Skeletal muscle tissue (tissue), 4 donors: Measurements from ENCODE around the gene TXNDC12. TPM values are rescaled to one million over a fixed set of nuclear protein-coding genes. Genes with fewer than 3 reads are reported as not detected.

Experiments used
- H3K27ac ChIP-seq: one replicate; pipeline ENCODE4 v1.7.0; 2013; ENCODE audit warnings: mild to moderate bottlenecking, low read depth, low read length, inconsistent platforms
- H3K27me3 ChIP-seq, 3 donors: one replicate each; pipeline ENCODE4 v1.7.0; 2013; ENCODE audit warnings: low read length in 3 of 3; ENCODE audit not compliant: control insufficient read depth in 3 of 3, insufficient read depth in 3 of 3
- H3K36me3 ChIP-seq, 3 donors: one replicate each; pipeline ENCODE4 v1.7.0; 2013; ENCODE audit warnings: low read length in 3 of 3; ENCODE audit not compliant: control insufficient read depth in 3 of 3, insufficient read depth in 3 of 3
- H3K4me1 ChIP-seq, 3 donors: one replicate each; pipeline ENCODE4 v1.7.0; 2013; ENCODE audit warnings: low read length in 3 of 3, mild to moderate bottlenecking in 3 of 3; ENCODE audit not compliant: control insufficient read depth in 3 of 3, insufficient read depth in 3 of 3
- H3K4me3 ChIP-seq, 3 donors: one replicate each; pipeline ENCODE4 v1.7.0; 2013; ENCODE audit warnings: low read length in 3 of 3
- H3K9ac ChIP-seq, 3 donors: one replicate each; pipeline ENCODE4 v1.7.0; 2013; ENCODE audit warnings: low read length in 3 of 3, mild to moderate bottlenecking in 3 of 3, moderate library complexity in 2 of 3, low read depth in 1 of 3
- H3K9me3 ChIP-seq, 3 donors: one replicate each; pipeline ENCODE4 v1.7.0; 2013; ENCODE audit warnings: low read length in 3 of 3; ENCODE audit not compliant: control insufficient read depth in 3 of 3
- total RNA-seq: library from RNA; depleted of rRNA; stranded (reverse); fragments of >200 nt; gene quantifications from one replicate; pipeline ENCODE4 v1.2.3, GENCODE V29; 2014
- donor health status: Osteomylitis.

Gene TXNDC12
- total RNA-seq, 1 donor from 2014 or later, result 6.8 TPM

DNA sequence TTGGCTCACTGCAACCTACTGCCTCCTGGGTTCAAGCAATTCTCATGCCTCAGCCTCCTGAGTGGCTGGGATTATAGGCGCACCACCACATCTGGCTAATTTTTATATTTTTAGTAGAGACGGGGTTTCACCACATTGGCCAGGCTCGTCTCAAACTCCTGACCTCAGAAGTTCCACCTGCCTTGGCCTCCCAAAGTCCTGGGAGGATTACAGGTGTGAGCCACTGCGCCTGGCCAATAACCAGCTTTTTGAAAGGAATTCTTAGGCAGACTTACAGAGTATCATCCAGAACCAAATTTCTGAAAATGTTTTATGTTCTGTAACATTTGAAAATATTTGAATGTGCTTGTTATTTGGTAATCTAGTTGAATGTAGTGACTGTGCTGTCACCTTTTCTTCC lies 15.7 kb upstream of the TXNDC12 start:
- Histone ChIP-seq H3K4me1 (no peaks in the 10 kb centered on the region), H3K4me3 (no peak overlapping the region), H3K9me3 (no peaks in the 10 kb centered on the region), H3K27ac (no peak overlapping the region), H3K9ac (no peak overlapping the region), H3K27me3 (no peaks in the 10 kb centered on the region), H3K36me3 (peaks cover 5 to 21% (median 12%) of the 10 kb centered on the region in 3 donors)

DNA sequence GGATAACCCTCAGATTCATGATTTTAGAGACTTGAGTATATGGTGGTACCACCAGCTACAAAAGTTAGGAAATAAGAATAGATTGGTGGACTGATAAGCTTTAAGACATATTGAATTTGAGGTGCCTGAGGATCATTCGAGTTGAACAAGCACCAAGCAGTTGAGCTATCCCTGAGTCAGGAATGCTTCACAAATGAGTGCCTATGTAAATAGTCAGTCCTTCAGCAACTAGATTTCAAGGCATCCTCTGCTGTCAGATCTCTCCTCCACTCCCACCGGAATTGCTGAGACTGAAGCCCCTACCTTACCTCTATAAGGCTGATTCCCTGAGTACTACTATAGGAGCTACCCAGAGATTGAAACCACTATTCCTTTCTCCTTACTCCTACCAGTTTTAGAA lies 8.2 kb upstream of the TXNDC12 start:
- H3K36me3 ChIP-seq, result peaks cover 18 to 51% (median 41%) of the 10 kb centered on the region in 3 donors
- H3K4me1 ChIP-seq, result peaks cover 0 to 4% (median 3%) of the 10 kb centered on the region in 3 donors
- H3K4me3 ChIP-seq, result no peak overlapping the region
- no peaks in the 10 kb centered on the region for H3K27me3 ChIP-seq
- H3K9ac ChIP-seq, result no peak overlapping the region
- no peak overlapping the region for H3K27ac ChIP-seq
- H3K9me3 ChIP-seq, result no peaks in the 10 kb centered on the region

DNA sequence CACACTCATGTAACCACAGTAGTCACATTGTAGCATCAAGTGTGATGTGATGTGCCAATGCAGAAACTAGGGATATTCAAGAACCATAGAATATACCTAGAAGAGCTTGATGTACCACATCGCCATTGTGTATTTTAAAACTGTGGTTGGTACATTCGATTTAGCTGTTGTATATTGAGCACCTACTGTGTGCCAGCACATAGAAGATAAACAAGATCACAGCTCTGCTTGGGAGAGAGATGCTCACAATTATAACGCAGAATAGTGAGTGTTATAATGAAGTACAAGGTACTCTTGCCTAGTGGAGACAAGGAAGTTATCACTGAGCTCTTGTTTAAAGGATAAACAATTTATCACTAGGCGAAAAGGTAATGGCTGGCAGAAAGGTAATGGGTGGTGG lies 5.8 kb upstream of the TXNDC12 start:
- H3K4me3 ChIP-seq, result no peak overlapping the region

DNA sequence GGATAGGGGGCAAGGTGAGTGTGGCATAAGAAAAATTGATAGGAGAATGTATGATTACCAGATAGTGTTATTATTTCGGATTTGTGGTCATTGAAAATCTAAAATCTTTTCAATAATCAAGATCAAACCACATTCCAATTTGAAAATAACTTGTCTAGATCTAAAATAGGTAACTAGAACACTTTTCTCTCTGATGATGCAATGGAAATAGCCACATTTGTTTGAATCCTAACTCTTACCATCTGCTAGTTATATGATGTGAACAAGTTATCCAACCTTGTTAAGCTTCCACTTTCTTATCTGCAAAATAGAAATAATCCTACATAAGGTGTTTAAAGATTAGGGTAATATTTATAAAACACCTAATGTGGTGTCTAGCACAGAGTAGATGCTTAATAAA lies 4.9 kb upstream of the TXNDC12 start:
- peaks cover 12 to 30% (median 25%) of the 10 kb centered on the region in 3 donors for H3K4me1 ChIP-seq
- no peaks in the 10 kb centered on the region for H3K27me3 ChIP-seq
- no peaks in the 10 kb centered on the region for H3K9me3 ChIP-seq
- H3K36me3 ChIP-seq, result peaks cover 13 to 33% (median 21%) of the 10 kb centered on the region in 3 donors
- no peak overlapping the region for H3K4me3 ChIP-seq
- no peak overlapping the region for H3K9ac ChIP-seq
- H3K27ac ChIP-seq, result no peak overlapping the region

More for the DNA sequence above, 5.8 kb upstream of the TXNDC12 start:
- no peak overlapping the region for H3K9ac ChIP-seq
- no peaks in the 10 kb centered on the region for H3K27me3 ChIP-seq
- H3K9me3 ChIP-seq, result no peaks in the 10 kb centered on the region
- H3K27ac ChIP-seq, result no peak overlapping the region
- H3K4me1 ChIP-seq, result peaks cover 7 to 22% (median 20%) of the 10 kb centered on the region in 3 donors
- H3K36me3 ChIP-seq, result peaks cover 13 to 41% (median 28%) of the 10 kb centered on the region in 3 donors

DNA sequence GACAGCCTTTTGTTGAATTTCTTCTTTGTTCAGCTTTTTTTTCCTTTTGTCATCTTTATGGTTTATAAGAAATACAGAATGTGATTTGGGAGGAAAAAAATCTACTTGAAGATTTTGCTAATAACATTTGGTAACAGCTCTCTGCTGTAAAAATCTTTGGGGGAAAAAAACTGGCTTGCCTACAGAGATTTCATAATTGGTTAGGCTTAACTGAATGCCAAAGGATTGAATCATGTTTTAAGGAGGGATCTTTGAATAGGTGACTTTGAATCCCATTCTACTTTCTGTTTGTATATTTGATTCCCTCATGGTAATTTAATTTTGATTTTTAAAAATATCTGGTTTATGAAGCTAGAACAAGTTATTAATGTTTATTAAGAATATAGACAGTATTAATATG lies 4.3 kb upstream of the TXNDC12 start:
- Histone ChIP-seq H3K4me1 (peaks cover 15 to 35% (median 30%) of the 10 kb centered on the region in 3 donors), H3K4me3 (no peak overlapping the region), H3K27me3 (no peaks in the 10 kb centered on the region), H3K9me3 (no peaks in the 10 kb centered on the region), H3K36me3 (peaks cover 13 to 29% (median 18%) of the 10 kb centered on the region in 3 donors), H3K9ac (no peak overlapping the region), H3K27ac (no peak overlapping the region)

DNA sequence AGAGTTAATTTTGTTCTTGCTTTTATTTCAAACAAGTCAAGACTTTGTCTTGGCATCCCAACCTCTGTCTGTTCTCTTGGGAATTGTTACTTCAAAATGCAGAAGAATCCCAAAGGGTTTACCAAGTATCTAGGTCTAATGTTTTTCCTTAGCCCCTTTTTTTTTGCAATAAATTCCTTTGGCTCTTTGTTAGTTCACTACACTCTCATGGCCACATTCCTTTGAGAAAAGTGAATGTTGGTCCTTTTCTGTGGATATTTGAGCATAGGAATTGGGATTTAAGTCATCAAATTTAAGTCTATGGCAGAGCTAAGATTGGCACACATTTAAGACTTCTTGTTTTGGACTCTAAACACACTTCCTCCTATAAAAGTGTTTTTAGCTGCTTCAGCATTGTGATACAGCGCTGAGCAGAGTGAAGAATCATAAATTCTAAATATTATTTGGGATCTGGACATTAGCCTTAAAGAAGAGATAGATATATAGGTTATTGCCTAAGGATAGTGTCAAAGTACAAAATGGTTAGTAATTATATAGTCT lies 3.0 kb upstream of the TXNDC12 start:
- H3K27ac ChIP-seq, result no peak overlapping the region
- peaks cover 17 to 43% (median 38%) of the 10 kb centered on the region in 3 donors for H3K4me1 ChIP-seq
- no peak overlapping the region for H3K9ac ChIP-seq
- H3K27me3 ChIP-seq, result no peaks in the 10 kb centered on the region
- H3K4me3 ChIP-seq, result peak overlapping the region in 1 of 3 donors; percentile 99
- H3K36me3 ChIP-seq, result peaks cover 13 to 18% (median 17%) of the 10 kb centered on the region in 3 donors
- H3K9me3 ChIP-seq, result no peaks in the 10 kb centered on the region

DNA sequence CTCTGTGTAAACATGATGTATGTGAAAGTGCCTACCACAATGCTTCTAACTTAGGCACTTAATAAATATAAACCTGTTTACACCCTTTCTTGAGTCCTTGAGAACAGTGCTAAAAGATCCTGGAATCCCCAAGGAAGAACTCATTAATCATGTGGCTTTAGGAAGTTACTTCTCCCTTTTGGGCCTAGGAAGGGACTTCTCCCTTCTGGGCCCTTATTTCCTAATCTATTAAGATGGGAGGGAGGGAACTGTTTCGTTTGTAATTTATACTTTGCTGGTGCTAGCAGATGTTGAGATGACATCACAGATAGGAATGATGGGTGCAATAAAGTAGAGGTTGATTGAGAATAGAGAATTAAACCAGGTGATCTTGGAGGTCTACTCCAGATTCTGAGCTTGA lies 2.3 kb upstream of the TXNDC12 start:
- H3K36me3 ChIP-seq, result peaks cover 8 to 14% (median 12%) of the 10 kb centered on the region in 3 donors
- peaks cover 17 to 43% (median 38%) of the 10 kb centered on the region in 3 donors for H3K4me1 ChIP-seq
- H3K27me3 ChIP-seq, result no peaks in the 10 kb centered on the region
- no peaks in the 10 kb centered on the region for H3K9me3 ChIP-seq
- peak overlapping the region; percentile 91 to 99 (median 94) for H3K4me3 ChIP-seq
- H3K27ac ChIP-seq, result peak overlapping the region; percentile 91
- H3K9ac ChIP-seq, result peak overlapping the region; percentile 4 to 94 (median 91)

DNA sequence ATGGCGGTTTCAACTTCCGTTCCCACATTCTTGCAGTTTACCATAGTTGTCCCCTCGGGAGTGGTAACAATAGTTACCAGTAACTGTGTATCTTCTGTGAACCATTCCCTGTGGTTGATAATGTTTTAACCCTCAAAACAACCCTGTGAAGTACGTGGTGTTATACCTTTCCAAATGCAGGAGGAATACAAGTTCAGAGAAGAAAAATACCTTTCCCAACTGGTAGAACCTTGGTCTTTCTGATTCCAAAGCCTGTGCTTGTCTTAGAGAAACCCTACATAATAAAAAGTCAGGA lies 1.9 kb upstream of the TXNDC12 start:
- peak overlapping the region; percentile 91 to 99 (median 94) for H3K4me3 ChIP-seq
- peaks cover 8 to 17% (median 12%) of the 10 kb centered on the region in 3 donors for H3K36me3 ChIP-seq
- H3K9me3 ChIP-seq, result no peaks in the 10 kb centered on the region
- no peaks in the 10 kb centered on the region for H3K27me3 ChIP-seq
- peaks cover 17 to 43% (median 38%) of the 10 kb centered on the region in 3 donors for H3K4me1 ChIP-seq
- H3K27ac ChIP-seq, result peak overlapping the region; percentile 91
- peak overlapping the region; percentile 91 to 94 (median 93) for H3K9ac ChIP-seq

DNA sequence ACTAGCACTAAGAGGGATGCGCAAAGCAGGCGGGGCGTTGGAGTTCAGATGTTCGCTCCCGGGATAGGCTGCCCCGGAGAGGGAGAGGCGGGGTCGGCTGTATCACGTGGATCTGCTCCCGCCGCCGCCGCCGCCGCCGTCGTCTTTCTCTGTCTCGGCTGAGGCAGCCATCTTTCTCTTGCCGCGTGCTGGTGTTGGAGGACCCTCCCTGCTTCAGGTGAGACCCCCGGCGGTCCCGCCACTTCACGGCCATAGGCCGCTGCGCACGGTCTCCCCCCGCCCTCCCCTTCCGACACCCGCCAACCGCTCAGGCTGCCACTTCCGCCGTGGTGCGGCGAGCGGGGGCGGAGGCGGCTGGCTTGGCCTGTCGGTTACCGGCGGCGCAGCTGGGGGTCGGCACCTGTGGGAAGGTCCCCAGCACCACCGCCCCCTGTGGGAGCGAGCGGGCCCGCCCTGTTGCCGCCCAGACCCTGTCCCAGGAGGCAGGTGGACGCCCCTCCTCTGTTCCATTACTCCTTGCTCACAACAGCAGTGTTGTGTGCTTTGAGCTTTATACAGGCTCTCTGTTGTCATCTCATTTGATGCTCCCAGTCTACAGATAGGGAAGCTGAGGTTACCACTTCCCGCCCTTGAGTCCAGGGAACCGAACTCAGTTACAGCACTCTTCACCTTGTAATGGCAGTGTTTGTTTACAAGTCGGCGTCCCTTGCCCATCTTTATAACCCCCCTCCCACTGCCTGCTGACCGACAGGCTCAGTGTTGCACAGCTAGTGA lies 1.4 kb upstream of the TXNDC12 start, which contains the start of gene BTF3L4:
TSS of gene BTF3L4 (plus strand) at position 133 of the 774 bp plus-strand sequence. CDS start 3,553 bp downstream, outside the sequence.
- no peaks in the 10 kb centered on the region for H3K27me3 ChIP-seq
- H3K4me1 ChIP-seq, result peaks cover 17 to 43% (median 38%) of the 10 kb centered on the region in 3 donors
- peak within 1 kb of the TSS; percentile 91 to 94 (median 93) for H3K9ac ChIP-seq
- peak within 1 kb of the TSS; percentile 91 for H3K27ac ChIP-seq
- no peaks in the 10 kb centered on the region for H3K9me3 ChIP-seq
- peaks cover 8 to 17% (median 12%) of the 10 kb centered on the region in 3 donors for H3K36me3 ChIP-seq
- peak within 1 kb of the TSS; percentile 91 to 99 (median 94) for H3K4me3 ChIP-seq

DNA sequence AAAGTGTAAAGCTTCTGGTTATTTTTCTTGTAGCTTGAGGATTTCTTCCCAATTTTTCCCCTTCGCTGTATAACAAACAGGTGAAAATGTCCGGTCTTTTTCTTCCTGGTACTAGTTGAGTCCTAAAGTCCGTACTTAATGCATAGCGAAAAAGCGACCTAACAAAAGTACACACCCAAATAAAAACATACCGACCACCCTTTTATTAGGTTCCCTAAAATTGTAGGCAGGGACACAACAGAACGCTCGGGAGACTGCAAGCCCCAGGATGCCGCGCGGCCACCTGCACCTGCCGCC lies 823 bp upstream of the TXNDC12 start:
- H3K36me3 ChIP-seq, result peaks cover 5 to 14% (median 8%) of the 10 kb centered on the region in 3 donors
- no peaks in the 10 kb centered on the region for H3K9me3 ChIP-seq
- peaks cover 17 to 43% (median 38%) of the 10 kb centered on the region in 3 donors for H3K4me1 ChIP-seq
- H3K27ac ChIP-seq, result peak overlapping the region; percentile 86
- peak overlapping the region; percentile 91 to 98 (median 94) for H3K4me3 ChIP-seq
- no peaks in the 10 kb centered on the region for H3K27me3 ChIP-seq
- peak overlapping the region; percentile 85 to 87 (median 87) for H3K9ac ChIP-seq
